Measurements from ENCODE around the gene TEAD1.
A peak's percentile ranks its signal among the peaks of the same experiment; 100 is the strongest.

Gene TEAD1

GRCh38 chr11:12815129-12815480 lies 140.9 kb downstream of the TEAD1 start:
- no peak for DNase-seq (ENCODE audit: low read depth)
- no peak for TF ChIP-seq CTCF (IDR thresholded peaks at IDR 0.05; ENCODE audit: control insufficient read depth, insufficient read depth, low read depth, low read length, missing control alignments)
- H3K4me3 ChIP-seq (ENCODE audit: control insufficient read depth, low read depth, low read length) = no peak overlapping the region

GRCh38 chr11:12815931-12816494 lies 141.8 kb downstream of the TEAD1 start:
- H3K4me3 ChIP-seq (ENCODE audit: control insufficient read depth, low read depth, low read length) = no peak overlapping the region
- no peak for TF ChIP-seq CTCF (IDR thresholded peaks at IDR 0.05; ENCODE audit: control insufficient read depth, insufficient read depth, low read depth, low read length, missing control alignments)
- no peak for DNase-seq (ENCODE audit: low read depth)

GRCh38 chr11:12817681-12818332 lies 143.6 kb downstream of the TEAD1 start:
- no peak overlapping the region for H3K4me3 ChIP-seq (ENCODE audit: control insufficient read depth, low read depth, low read length)
- TF ChIP-seq CTCF (IDR thresholded peaks at IDR 0.05; ENCODE audit: control insufficient read depth, insufficient read depth, low read depth, low read length, missing control alignments) = no peak
- no peak for DNase-seq (ENCODE audit: low read depth)

- TF ChIP-seq CTCF (IDR thresholded peaks at IDR 0.05; ENCODE audit: control insufficient read depth, insufficient read depth, low read depth, low read length, missing control alignments) = no peak
- H3K4me3 ChIP-seq (ENCODE audit: control insufficient read depth, low read depth, low read length) = no peak overlapping the region
- DNase-seq (ENCODE audit: low read depth) = peak; percentile 82
These were observed 144.3 kb downstream of the TEAD1 start for GRCh38 chr11:12818333-12819015.

GRCh38 chr11:12822392-12823022 lies 148.3 kb downstream of the TEAD1 start:
- DNase-seq (ENCODE audit: low read depth) = no peak
- no peak for TF ChIP-seq CTCF (IDR thresholded peaks at IDR 0.05; ENCODE audit: control insufficient read depth, insufficient read depth, low read depth, low read length, missing control alignments)
- H3K4me3 ChIP-seq (ENCODE audit: control insufficient read depth, low read depth, low read length) = no peak overlapping the region

- DNase-seq (ENCODE audit: low read depth) = no peak
- no peak overlapping the region for H3K4me3 ChIP-seq (ENCODE audit: control insufficient read depth, low read depth, low read length)
These were observed 150.2 kb downstream of the TEAD1 start for GRCh38 chr11:12824281-12825041.

More at GRCh38 chr11:12824281-12825041, 150.2 kb downstream of the TEAD1 start:
- no peak for TF ChIP-seq CTCF (IDR thresholded peaks at IDR 0.05; ENCODE audit: control insufficient read depth, insufficient read depth, low read depth, low read length, missing control alignments)
